ENCODE data around the gene LCE1A. TPM values are rescaled to one million over a fixed set of nuclear protein-coding genes. Genes with fewer than 3 reads are reported as not detected.

Gene LCE1A
- total RNA-seq, 1 experiment from 2014 or later: not detected

GRCh38 chr1:152860129-152860528, 32.9 kb downstream of the LCE1A start:
- BruUV-seq (replicated peaks): no TSS peak
- H3K27ac ChIP-seq: no peak overlapping the region
- H4K20me1 ChIP-seq (ENCODE audit: insufficient read depth): no peaks in the 10 kb centered on the region
- no peaks in the 10 kb centered on the region for H3K9me2 ChIP-seq (ENCODE audit: insufficient read depth)
- no peak for DNase-seq
- intact Hi-C loops (cut with micrococcal nuclease; ENCODE audit: unreplicated experiment): no loop called here
- no peak overlapping the region for H3K4me3 ChIP-seq
- no peaks in the 10 kb centered on the region for H3K9me3 ChIP-seq (ENCODE audit: insufficient read depth, low read depth)
- H3K36me3 ChIP-seq (ENCODE audit: low read depth): no peaks in the 10 kb centered on the region
- no peaks in the 10 kb centered on the region for H3K4me1 ChIP-seq (replicated peaks; ENCODE audit: insufficient read depth)
- no peak overlapping the region for H2AFZ ChIP-seq
- ChIA-PET CTCF (no interaction called here), POLR2A (ENCODE audit: unreplicated experiment) (no interaction called here)
- TF ChIP-seq CTCF (conservative IDR thresholded peaks at IDR 0.05) (no peak), EZH2 (IDR thresholded peaks at IDR 0.05; ENCODE audit: low read depth) (no peak)
- H3K79me2 ChIP-seq (ENCODE audit: low read depth): no peaks in the 10 kb centered on the region
- no peaks in the 10 kb centered on the region for H3F3A ChIP-seq (ENCODE audit: insufficient read depth, low read depth)
- no peak overlapping the region for H3K4me2 ChIP-seq
- H3K27me3 ChIP-seq (ENCODE audit: insufficient read depth, low read depth): peaks cover 4% of the 10 kb centered on the region; the same call in 1 of the 2 replicates

GRCh38 chr1:152861374-152861773, 34.1 kb downstream of the LCE1A start:
- Histone ChIP-seq H3K79me2 (ENCODE audit: low read depth) (no peaks in the 10 kb centered on the region), H4K20me1 (ENCODE audit: insufficient read depth) (no peaks in the 10 kb centered on the region), H3K27ac (no peak overlapping the region), H2AFZ (no peak overlapping the region; the same call in 1 of the 2 replicates), H3K9me2 (ENCODE audit: insufficient read depth) (no peaks in the 10 kb centered on the region), H3K27me3 (ENCODE audit: insufficient read depth, low read depth) (peaks cover 4% of the 10 kb centered on the region; the same call in 1 of the 2 replicates), H3F3A (ENCODE audit: insufficient read depth, low read depth) (no peaks in the 10 kb centered on the region), H3K4me2 (no peak overlapping the region), H3K4me3 (no peak overlapping the region), H3K4me1 (replicated peaks; ENCODE audit: insufficient read depth) (no peaks in the 10 kb centered on the region), H3K36me3 (ENCODE audit: low read depth) (no peaks in the 10 kb centered on the region), H3K9me3 (ENCODE audit: insufficient read depth, low read depth) (no peaks in the 10 kb centered on the region)
- CTCF ChIA-PET: no interaction called here
- intact Hi-C loops (cut with micrococcal nuclease; ENCODE audit: unreplicated experiment): no loop called here
- no peak for TF ChIP-seq EZH2 (IDR thresholded peaks at IDR 0.05; ENCODE audit: low read depth)
- BruUV-seq (replicated peaks): no TSS peak
- DNase-seq: no peak
- POLR2A ChIA-PET (ENCODE audit: unreplicated experiment): no interaction called here

- no peak for DNase-seq
- Histone ChIP-seq H4K20me1 (ENCODE audit: insufficient read depth) (no peaks in the 10 kb centered on the region), H3K4me1 (replicated peaks; ENCODE audit: insufficient read depth) (no peaks in the 10 kb centered on the region), H3K36me3 (ENCODE audit: low read depth) (no peaks in the 10 kb centered on the region), H3K4me2 (no peak overlapping the region), H3K79me2 (ENCODE audit: low read depth) (no peaks in the 10 kb centered on the region), H3F3A (ENCODE audit: insufficient read depth, low read depth) (no peaks in the 10 kb centered on the region), H3K9me2 (ENCODE audit: insufficient read depth) (no peaks in the 10 kb centered on the region), H3K27ac (no peak overlapping the region), H2AFZ (no peak overlapping the region), H3K9me3 (ENCODE audit: insufficient read depth, low read depth) (no peaks in the 10 kb centered on the region), H3K27me3 (ENCODE audit: insufficient read depth, low read depth) (no peaks in the 10 kb centered on the region), H3K4me3 (no peak overlapping the region)
- no TSS peak for BruUV-seq (replicated peaks)
- intact Hi-C loops (cut with micrococcal nuclease; ENCODE audit: unreplicated experiment): no loop called here
- CTCF ChIA-PET: interaction anchor here (0.6 kb wide), 1 partner anchor 17 kb away, joined by 3 read pairs; no protein-coding TSS in a partner anchor
- TF ChIP-seq EZH2 (IDR thresholded peaks at IDR 0.05; ENCODE audit: low read depth): no peak
- no peak for TF ChIP-seq CTCF (conservative IDR thresholded peaks at IDR 0.05)
- POLR2A ChIA-PET (ENCODE audit: unreplicated experiment): no interaction called here
Measured at GRCh38 chr1:152864443-152864842, 37.2 kb downstream of the LCE1A start.

- intact Hi-C loops (cut with micrococcal nuclease; ENCODE audit: unreplicated experiment): no loop called here
Measured at GRCh38 chr1:152866321-152866720, 39.0 kb downstream of the LCE1A start.

More at GRCh38 chr1:152866321-152866720, 39.0 kb downstream of the LCE1A start:
- ChIA-PET CTCF (interaction anchor here (0.6 kb wide), 1 partner anchor 399 kb away, joined by 3 read pairs; no protein-coding TSS in a partner anchor), POLR2A (ENCODE audit: unreplicated experiment) (no interaction called here)
- Histone ChIP-seq H3K27ac (no peak overlapping the region), H3K4me3 (no peak overlapping the region), H4K20me1 (ENCODE audit: insufficient read depth) (no peaks in the 10 kb centered on the region), H3K4me1 (replicated peaks; ENCODE audit: insufficient read depth) (no peaks in the 10 kb centered on the region), H2AFZ (no peak overlapping the region), H3K9me3 (ENCODE audit: insufficient read depth, low read depth) (no peaks in the 10 kb centered on the region), H3F3A (ENCODE audit: insufficient read depth, low read depth) (no peaks in the 10 kb centered on the region), H3K79me2 (ENCODE audit: low read depth) (no peaks in the 10 kb centered on the region), H3K9me2 (ENCODE audit: insufficient read depth) (no peaks in the 10 kb centered on the region), H3K27me3 (ENCODE audit: insufficient read depth, low read depth) (no peaks in the 10 kb centered on the region), H3K36me3 (ENCODE audit: low read depth) (no peaks in the 10 kb centered on the region), H3K4me2 (no peak overlapping the region)
- no TSS peak for BruUV-seq (replicated peaks)
- DNase-seq: no peak
- TF ChIP-seq CTCF (conservative IDR thresholded peaks at IDR 0.05) (no peak), EZH2 (IDR thresholded peaks at IDR 0.05; ENCODE audit: low read depth) (no peak)
